Measurements from ENCODE around the gene SNRPN.
"Not testable (repeated sequence)": the region's sequence is repeated elsewhere in the genome, so short reads cannot be mapped to it uniquely, and the experiment has no call there.

Gene SNRPN

DNA sequence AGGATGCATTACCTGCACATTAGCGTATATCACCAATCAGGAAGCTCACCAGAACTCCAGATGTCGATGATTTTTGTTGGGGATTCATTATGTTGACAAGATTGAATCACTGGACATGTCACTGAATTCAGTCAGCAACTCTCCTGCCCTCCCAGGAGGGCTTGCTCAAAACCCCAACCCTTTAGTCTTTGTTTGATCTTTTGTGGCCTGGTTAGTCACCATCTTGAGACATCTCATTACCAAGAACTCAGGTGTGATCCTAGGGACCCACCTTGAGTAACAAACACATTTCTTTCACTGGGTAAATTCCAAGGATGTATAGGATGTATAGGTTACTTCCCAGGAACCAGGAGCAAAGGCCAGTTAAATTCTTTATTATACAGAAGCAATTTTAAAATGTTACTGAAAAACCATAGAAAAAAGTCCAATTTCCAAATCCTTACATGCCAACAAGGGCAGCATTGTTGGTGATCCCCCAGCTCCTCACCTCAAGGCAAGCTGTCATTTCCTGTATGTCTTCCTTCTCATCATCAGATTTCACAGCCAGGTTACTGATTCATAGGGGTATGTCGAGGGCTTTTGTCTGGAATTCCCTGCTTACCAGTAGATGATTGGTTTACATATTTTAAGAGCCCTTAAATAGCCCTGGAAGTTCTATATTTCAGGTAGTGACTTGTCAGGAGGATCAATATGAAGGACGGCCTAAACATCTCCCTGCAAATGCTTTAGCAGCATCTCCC, 11.7 kb downstream of the SNRPN start:
- TF ChIP-seq, protein P1, sequence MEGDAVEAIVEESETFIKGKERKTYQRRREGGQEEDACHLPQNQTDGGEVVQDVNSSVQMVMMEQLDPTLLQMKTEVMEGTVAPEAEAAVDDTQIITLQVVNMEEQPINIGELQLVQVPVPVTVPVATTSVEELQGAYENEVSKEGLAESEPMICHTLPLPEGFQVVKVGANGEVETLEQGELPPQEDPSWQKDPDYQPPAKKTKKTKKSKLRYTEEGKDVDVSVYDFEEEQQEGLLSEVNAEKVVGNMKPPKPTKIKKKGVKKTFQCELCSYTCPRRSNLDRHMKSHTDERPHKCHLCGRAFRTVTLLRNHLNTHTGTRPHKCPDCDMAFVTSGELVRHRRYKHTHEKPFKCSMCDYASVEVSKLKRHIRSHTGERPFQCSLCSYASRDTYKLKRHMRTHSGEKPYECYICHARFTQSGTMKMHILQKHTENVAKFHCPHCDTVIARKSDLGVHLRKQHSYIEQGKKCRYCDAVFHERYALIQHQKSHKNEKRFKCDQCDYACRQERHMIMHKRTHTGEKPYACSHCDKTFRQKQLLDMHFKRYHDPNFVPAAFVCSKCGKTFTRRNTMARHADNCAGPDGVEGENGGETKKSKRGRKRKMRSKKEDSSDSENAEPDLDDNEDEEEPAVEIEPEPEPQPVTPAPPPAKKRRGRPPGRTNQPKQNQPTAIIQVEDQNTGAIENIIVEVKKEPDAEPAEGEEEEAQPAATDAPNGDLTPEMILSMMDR (conservative IDR thresholded peaks at IDR 0.05; ENCODE audit: control insufficient read depth, insufficient read depth, low read depth, low read length), result no peak
- H3K4me3 ChIP-seq (ENCODE audit: control insufficient read depth, low read depth, low read length), result no peak overlapping the region
- DNase-seq (ENCODE audit: low read depth), result no peak

DNA sequence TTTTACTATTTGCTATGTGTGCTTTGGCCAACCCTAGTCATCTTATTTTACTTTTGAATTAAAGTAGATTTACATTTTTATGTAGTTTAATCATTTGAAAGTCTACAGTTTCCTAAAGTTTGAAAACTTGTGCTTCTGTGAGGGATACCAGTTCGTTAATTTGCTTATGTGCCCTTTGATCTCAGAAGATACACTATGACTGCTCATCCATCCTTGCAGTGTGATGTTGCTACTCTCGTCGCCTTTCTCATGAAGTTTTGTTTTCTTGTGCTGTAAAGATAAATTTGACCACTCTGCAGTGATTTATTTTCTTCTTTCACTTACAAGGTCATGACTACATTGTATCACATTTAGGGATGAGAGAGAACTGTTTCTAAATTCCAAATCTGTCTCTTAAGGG, 16.3 kb downstream of the SNRPN start:
- TF ChIP-seq, protein P1 (conservative IDR thresholded peaks at IDR 0.05; ENCODE audit: control insufficient read depth, insufficient read depth, low read depth, low read length), result no peak
- DNase-seq (ENCODE audit: low read depth), result no peak

DNA sequence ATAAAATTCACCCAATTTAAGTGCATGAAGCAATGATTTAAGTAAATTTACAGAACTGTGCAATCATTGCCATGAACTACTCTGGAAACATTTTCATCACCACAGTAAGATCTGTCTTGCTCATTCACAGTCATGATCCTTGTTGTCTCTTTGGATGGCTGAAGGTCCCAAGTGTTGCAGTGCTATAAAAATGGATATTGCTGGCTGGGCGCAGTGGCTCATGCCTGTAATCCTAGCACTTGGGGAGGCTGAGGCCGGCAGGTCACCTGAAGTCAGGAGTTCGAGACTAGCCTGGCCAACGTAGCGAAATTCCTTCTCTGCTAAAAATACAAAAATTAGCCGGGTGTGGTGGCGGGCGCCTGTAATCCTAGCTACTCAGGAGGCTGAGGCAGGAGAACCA, 17.0 kb downstream of the SNRPN start:
- no peak for DNase-seq (ENCODE audit: low read depth)
- TF ChIP-seq, protein P1 (conservative IDR thresholded peaks at IDR 0.05; ENCODE audit: control insufficient read depth, insufficient read depth, low read depth, low read length), result no peak

More for the DNA sequence above, 16.3 kb downstream of the SNRPN start:
- no peak overlapping the region for H3K4me3 ChIP-seq (ENCODE audit: control insufficient read depth, low read depth, low read length)

DNA sequence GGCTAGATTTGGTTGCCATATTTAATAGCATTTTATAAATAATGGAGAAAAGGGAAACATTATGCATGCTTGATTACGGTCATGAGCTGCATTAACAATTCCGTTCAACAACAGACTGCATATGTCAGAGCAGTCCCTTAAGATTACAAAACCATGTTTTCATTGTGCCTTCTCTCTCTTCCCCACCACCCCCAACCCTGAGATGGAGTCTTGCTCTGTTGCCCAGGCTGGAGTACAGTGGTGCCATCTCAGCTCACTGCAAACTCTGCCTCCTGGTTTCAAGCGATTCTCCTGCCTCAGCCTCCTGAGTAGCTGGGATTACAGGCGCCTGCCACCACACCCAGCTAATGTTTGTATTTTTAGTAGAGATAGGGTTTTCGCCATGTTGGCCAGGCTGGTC, 17.9 kb downstream of the SNRPN start:
- not testable (repeated sequence) for DNase-seq (ENCODE audit: low read depth); H3K4me3 ChIP-seq (ENCODE audit: control insufficient read depth, low read depth, low read length)

More for the DNA sequence above, 17.0 kb downstream of the SNRPN start:
- no peak overlapping the region for H3K4me3 ChIP-seq (ENCODE audit: control insufficient read depth, low read depth, low read length)

DNA sequence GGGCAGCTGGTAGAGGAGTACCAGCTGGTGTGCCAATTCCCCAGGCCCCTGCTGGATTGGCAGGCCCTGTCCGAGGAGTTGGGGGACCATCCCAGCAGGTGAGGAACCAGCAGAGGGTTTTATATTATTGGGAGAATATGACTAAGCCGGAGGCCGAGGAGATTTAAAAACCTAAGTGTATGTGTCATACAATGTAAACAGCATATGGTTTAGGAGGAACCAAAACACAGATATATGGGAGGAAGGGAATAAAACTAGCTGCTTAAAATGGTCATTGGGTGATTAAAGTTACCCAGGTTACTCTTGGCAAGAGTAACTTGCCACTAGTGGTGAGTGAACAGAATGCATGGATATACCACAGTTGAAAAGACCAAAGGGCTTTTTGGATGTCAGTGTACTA, 22.1 kb downstream of the SNRPN start:
- DNase-seq (ENCODE audit: low read depth), result no peak
- TF ChIP-seq, protein P1 (conservative IDR thresholded peaks at IDR 0.05; ENCODE audit: control insufficient read depth, insufficient read depth, low read depth, low read length), result no peak
- no peak overlapping the region for H3K4me3 ChIP-seq (ENCODE audit: control insufficient read depth, low read depth, low read length)

DNA sequence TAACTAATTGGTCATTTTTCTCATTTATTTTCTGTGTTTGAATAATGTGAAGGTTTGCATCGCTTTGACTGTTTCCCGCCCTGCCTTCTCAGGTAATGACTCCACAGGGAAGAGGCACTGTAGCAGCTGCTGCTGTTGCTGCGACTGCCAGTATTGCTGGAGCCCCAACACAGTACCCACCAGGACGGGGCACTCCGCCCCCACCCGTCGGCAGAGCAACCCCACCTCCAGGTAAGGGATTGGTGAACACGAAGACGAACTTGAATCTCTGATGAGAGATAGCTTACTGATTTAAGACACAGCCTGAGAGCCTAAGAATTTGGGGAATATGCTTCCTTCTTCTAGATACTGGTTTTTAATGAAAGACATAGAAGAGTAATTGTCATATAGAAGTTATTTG, 22.9 kb downstream of the SNRPN start:
- H3K4me3 ChIP-seq (ENCODE audit: control insufficient read depth, low read depth, low read length), result no peak overlapping the region
- no peak for DNase-seq (ENCODE audit: low read depth)
- TF ChIP-seq, protein P1 (conservative IDR thresholded peaks at IDR 0.05; ENCODE audit: control insufficient read depth, insufficient read depth, low read depth, low read length), result no peak

DNA sequence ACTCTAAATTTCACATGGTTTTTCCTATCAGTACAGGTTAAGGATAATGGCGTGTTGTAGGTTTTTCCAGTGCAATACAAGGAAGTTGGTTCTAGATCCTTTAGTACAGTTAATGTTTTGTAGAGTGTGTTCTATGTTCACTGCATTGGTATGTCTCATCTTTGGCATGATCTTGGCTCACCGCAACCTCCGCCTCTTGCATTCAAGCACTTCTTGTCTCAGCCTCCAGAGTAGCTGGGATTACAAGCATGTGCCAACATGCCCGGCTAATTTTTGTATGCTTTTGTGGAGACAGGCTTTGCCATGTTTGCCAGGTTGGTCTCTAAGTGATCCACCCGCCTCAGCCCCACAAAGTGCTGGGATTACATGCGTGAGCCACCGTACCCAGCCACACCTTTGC, 30.4 kb downstream of the SNRPN start:
- TF ChIP-seq, protein P1 (conservative IDR thresholded peaks at IDR 0.05; ENCODE audit: control insufficient read depth, insufficient read depth, low read depth, low read length), result no peak

More for the DNA sequence above, 30.4 kb downstream of the SNRPN start:
- H3K4me3 ChIP-seq (ENCODE audit: control insufficient read depth, low read depth, low read length), result no peak overlapping the region
- no peak for DNase-seq (ENCODE audit: low read depth)
